ENCODE measurements around the gene FHDC1. TPM values are rescaled to one million over a fixed set of nuclear protein-coding genes. Genes with fewer than 3 reads are reported as not detected.

FHDC1 gene
- total RNA-seq, 1 experiment from 2014 or later = 0.95 TPM

DNA sequence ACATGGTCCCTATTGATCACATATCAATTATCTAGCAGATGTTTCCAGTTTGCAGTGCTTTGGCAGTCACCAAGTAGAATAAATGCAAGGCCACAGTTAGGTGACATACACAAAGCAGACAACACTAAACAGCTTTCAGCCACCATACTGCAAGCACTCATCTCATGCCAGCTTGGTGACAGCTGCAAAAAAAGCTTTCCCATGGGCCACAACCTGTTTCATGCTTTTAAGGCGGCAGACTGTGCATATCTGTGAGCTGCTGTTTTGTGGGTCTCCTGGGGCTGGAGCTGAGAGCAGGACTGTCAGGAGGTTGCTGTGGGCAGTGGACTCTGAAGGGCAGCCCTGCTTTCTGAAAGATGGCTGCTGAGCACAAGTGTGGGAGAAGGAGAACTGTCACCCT, 82.6 kb downstream of the FHDC1 start:
- Histone ChIP-seq H3K27me3 (ENCODE audit: low read length) (no peaks in the 10 kb centered on the region), H3K27ac (ENCODE audit: low read length) (no peak overlapping the region), H4K20me1 (ENCODE audit: low read length) (no peaks in the 10 kb centered on the region), H3F3A (ENCODE audit: low read length, unreplicated experiment) (no peaks in the 10 kb centered on the region), H2AFZ (ENCODE audit: low read length) (no peak overlapping the region), H3K4me3 (ENCODE audit: low read length) (no peak overlapping the region), H3K9me3 (ENCODE audit: low read length) (no peaks in the 10 kb centered on the region), H3K9ac (ENCODE audit: low read length) (no peak overlapping the region), H3K9me2 (replicated peaks; ENCODE audit: low read length) (no peaks in the 10 kb centered on the region), H3K4me1 (ENCODE audit: insufficient read depth, low read length) (no peaks in the 10 kb centered on the region), H3K79me2 (ENCODE audit: low read length) (no peaks in the 10 kb centered on the region), H3K4me2 (ENCODE audit: low read length) (no peak overlapping the region), H3K36me3 (ENCODE audit: low read depth, low read length) (no peaks in the 10 kb centered on the region)
- ATAC-seq = no peak
- CTCF ChIA-PET = no interaction called here
- no TSS peak for BruUV-seq (replicated peaks)
- intact Hi-C loops (cut with micrococcal nuclease) = no loop called here
- DNase-seq = no peak
- TF ChIP-seq EZH2phosphoT487 (IDR thresholded peaks at IDR 0.05; ENCODE audit: borderline replicate concordance, low read length) (no peak), EZH2 (IDR thresholded peaks at IDR 0.05; ENCODE audit: low read length, unreplicated experiment) (no peak)
- TF ChIP-seq, protein P1, sequence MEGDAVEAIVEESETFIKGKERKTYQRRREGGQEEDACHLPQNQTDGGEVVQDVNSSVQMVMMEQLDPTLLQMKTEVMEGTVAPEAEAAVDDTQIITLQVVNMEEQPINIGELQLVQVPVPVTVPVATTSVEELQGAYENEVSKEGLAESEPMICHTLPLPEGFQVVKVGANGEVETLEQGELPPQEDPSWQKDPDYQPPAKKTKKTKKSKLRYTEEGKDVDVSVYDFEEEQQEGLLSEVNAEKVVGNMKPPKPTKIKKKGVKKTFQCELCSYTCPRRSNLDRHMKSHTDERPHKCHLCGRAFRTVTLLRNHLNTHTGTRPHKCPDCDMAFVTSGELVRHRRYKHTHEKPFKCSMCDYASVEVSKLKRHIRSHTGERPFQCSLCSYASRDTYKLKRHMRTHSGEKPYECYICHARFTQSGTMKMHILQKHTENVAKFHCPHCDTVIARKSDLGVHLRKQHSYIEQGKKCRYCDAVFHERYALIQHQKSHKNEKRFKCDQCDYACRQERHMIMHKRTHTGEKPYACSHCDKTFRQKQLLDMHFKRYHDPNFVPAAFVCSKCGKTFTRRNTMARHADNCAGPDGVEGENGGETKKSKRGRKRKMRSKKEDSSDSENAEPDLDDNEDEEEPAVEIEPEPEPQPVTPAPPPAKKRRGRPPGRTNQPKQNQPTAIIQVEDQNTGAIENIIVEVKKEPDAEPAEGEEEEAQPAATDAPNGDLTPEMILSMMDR (conservative IDR thresholded peaks at IDR 0.05; ENCODE audit: low read depth, low read length) = no peak
- POLR2A ChIA-PET (ENCODE audit: unreplicated experiment) = no interaction called here

DNA sequence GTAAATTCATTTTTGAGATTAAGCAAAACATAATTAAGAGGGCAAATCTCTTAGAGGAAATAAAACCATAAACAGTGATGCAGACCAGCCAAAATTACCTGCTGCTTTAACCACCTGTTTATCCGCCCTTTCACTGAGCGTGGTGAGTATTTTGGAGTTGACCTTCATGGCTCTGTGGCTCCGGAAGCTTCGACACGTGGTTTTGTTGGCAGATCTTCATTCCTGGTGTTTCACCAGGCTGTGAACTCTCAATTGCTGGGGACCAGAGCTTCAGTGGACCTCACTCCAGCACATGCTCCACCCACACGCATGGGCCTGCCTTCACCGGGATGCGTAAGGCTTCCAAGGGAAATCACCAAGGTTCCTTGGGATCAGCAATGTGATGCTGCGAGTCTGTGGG, 83.8 kb downstream of the FHDC1 start:
- no peaks in the 10 kb centered on the region for H3K9me3 ChIP-seq (ENCODE audit: low read length)
- no peaks in the 10 kb centered on the region for H3F3A ChIP-seq (ENCODE audit: low read length, unreplicated experiment)
- ChIA-PET POLR2A (ENCODE audit: unreplicated experiment) (no interaction called here), CTCF (no interaction called here)
- H3K27ac ChIP-seq (ENCODE audit: low read length) = no peak overlapping the region
- no peak for DNase-seq
- no peak overlapping the region for H2AFZ ChIP-seq (ENCODE audit: low read length)
- no peak overlapping the region for H3K4me3 ChIP-seq (ENCODE audit: low read length)
- H3K27me3 ChIP-seq (ENCODE audit: low read length) = no peaks in the 10 kb centered on the region
- H3K4me2 ChIP-seq (ENCODE audit: low read length) = no peak overlapping the region
- H3K79me2 ChIP-seq (ENCODE audit: low read length) = no peaks in the 10 kb centered on the region
- H3K9me2 ChIP-seq (replicated peaks; ENCODE audit: low read length) = no peaks in the 10 kb centered on the region
- H3K9ac ChIP-seq (ENCODE audit: low read length) = no peak overlapping the region
- no TSS peak for BruUV-seq (replicated peaks)
- H3K4me1 ChIP-seq (ENCODE audit: insufficient read depth, low read length) = no peaks in the 10 kb centered on the region
- TF ChIP-seq EZH2phosphoT487 (IDR thresholded peaks at IDR 0.05; ENCODE audit: borderline replicate concordance, low read length) (no peak), EZH2 (IDR thresholded peaks at IDR 0.05; ENCODE audit: low read length, unreplicated experiment) (no peak)
- TF ChIP-seq, protein P1 (conservative IDR thresholded peaks at IDR 0.05; ENCODE audit: low read depth, low read length) = no peak
- no peak for ATAC-seq
- H3K36me3 ChIP-seq (ENCODE audit: low read depth, low read length) = no peaks in the 10 kb centered on the region
- no peaks in the 10 kb centered on the region for H4K20me1 ChIP-seq (ENCODE audit: low read length)
- intact Hi-C loops (cut with micrococcal nuclease) = no loop called here

DNA sequence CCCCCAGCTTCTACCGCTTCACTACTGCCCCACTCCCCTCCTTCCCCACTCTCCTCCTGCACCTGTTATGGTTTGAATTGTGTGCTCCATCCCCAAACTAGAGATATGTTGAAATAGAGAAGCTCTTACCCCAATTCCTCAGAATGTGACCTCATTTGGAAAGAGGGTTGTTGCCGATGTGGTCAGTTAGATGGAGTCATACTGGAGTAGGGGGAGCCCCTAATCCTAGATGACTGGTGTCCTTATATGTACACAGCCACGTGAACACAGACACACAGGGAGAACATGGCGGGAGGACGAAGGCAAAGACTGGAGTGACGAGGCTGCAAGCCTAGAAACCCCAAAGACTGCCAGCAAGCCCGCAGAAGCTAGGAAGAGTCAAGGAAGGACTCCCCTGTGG, 84.3 kb downstream of the FHDC1 start:
- TF ChIP-seq EZH2 (IDR thresholded peaks at IDR 0.05; ENCODE audit: low read length, unreplicated experiment) (no peak), EZH2phosphoT487 (IDR thresholded peaks at IDR 0.05; ENCODE audit: borderline replicate concordance, low read length) (no peak)
- TF ChIP-seq, protein P1 (conservative IDR thresholded peaks at IDR 0.05; ENCODE audit: low read depth, low read length) = no peak
- no peak for DNase-seq
- CTCF ChIA-PET = no interaction called here

More for the DNA sequence above, 84.3 kb downstream of the FHDC1 start:
- H3K27me3 ChIP-seq (ENCODE audit: low read length) = no peaks in the 10 kb centered on the region
- H3K36me3 ChIP-seq (ENCODE audit: low read depth, low read length) = no peaks in the 10 kb centered on the region
- no peak overlapping the region for H3K9ac ChIP-seq (ENCODE audit: low read length)
- no peaks in the 10 kb centered on the region for H3K4me1 ChIP-seq (ENCODE audit: insufficient read depth, low read length)
- no peaks in the 10 kb centered on the region for H3F3A ChIP-seq (ENCODE audit: low read length, unreplicated experiment)
- no peaks in the 10 kb centered on the region for H3K9me2 ChIP-seq (replicated peaks; ENCODE audit: low read length)
- BruUV-seq (replicated peaks) = no TSS peak
- H3K9me3 ChIP-seq (ENCODE audit: low read length) = no peaks in the 10 kb centered on the region
- ATAC-seq = no peak
- H3K4me3 ChIP-seq (ENCODE audit: low read length) = no peak overlapping the region
- no peaks in the 10 kb centered on the region for H3K79me2 ChIP-seq (ENCODE audit: low read length)
- POLR2A ChIA-PET (ENCODE audit: unreplicated experiment) = no interaction called here
- no peak overlapping the region for H3K4me2 ChIP-seq (ENCODE audit: low read length)
- intact Hi-C loops (cut with micrococcal nuclease) = no loop called here
- H3K27ac ChIP-seq (ENCODE audit: low read length) = no peak overlapping the region
- H4K20me1 ChIP-seq (ENCODE audit: low read length) = no peaks in the 10 kb centered on the region
- no peak overlapping the region for H2AFZ ChIP-seq (ENCODE audit: low read length)
